Left ventricle myocardium inferior (tissue), 1 donor: ENCODE results near the gene MYO18B. TPM values are rescaled to one million over a fixed set of nuclear protein-coding genes. Genes with fewer than 3 reads are reported as not detected.

Source experiments
- DNase-seq: peaks from one replicate; pipeline ENCODE4 v3.0.0-alpha.2; 2020
- H3K27ac ChIP-seq: fragments of 200-600 bp; replicated peaks from 2 replicates; pipeline ENCODE4 v1.8.0; 2021
- H3K27me3 ChIP-seq: fragments of 200-600 bp; 2 replicates; pipeline ENCODE4 v1.8.0; 2021; ENCODE audit warnings: low read depth
- H3K36me3 ChIP-seq: fragments of 200-600 bp; 2 replicates; pipeline ENCODE4 v1.8.0; 2021
- H3K4me1 ChIP-seq: fragments of 200-600 bp; 2 replicates; pipeline ENCODE4 v1.8.0; 2021
- H3K4me3 ChIP-seq: fragments of 200-600 bp; 2 replicates; pipeline ENCODE4 v1.8.0; 2021; ENCODE audit warnings: mild to moderate bottlenecking, moderate library complexity
- H3K9me3 ChIP-seq: fragments of 200-600 bp; replicated peaks from 2 replicates; pipeline ENCODE4 v1.8.0; 2021
- intact Hi-C: fragments of 100-400 bp; cut with micrococcal nuclease; formaldehyde crosslinking; loops from one replicate; pipeline ENCODE4 v1.11.0; 2022
- total RNA-seq: library from RNA; stranded (reverse); fragmentation: NEBNext Ultra II Directional; extraction: Animal tissue kit (Norgen Biotek cat#: 25700); gene quantifications from one replicate; pipeline ENCODE4 v1.2.1, GENCODE V29; 2021
- TF ChIP-seq, protein P1 (sequence below): fragments of 200-600 bp; IDR thresholded peaks from 2 replicates; pipeline ENCODE4 v1.8.0; 2021; ENCODE audit warnings: antibody characterized with exemption, mild to moderate bottlenecking, borderline replicate concordance
- donor health status: DM: no; HTN: yes; CAD: no; lungs with severe emphysema.

MYO18B gene
- total RNA-seq, 1 donor from 2014 or later = 163 TPM

DNA sequence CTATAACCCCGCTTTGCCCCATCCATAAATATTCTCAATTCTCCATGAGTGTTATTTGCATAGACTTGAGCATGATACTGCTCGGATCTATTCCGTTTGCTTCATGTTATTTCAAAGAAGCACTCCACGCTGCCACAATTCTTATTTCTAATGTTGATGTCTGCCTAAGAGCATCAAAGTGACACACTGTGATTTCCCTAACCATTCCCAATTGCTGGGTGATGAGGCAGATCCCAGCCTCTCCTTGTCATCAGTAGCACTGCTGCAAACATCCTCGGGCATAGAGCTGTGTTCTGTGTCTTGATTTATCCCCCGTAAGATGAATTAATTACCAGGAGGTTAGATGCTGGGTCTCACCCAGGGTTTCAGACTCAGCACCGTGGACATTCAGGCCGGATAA is 249.0 kb downstream of the MYO18B start:
- TF ChIP-seq, protein P1, sequence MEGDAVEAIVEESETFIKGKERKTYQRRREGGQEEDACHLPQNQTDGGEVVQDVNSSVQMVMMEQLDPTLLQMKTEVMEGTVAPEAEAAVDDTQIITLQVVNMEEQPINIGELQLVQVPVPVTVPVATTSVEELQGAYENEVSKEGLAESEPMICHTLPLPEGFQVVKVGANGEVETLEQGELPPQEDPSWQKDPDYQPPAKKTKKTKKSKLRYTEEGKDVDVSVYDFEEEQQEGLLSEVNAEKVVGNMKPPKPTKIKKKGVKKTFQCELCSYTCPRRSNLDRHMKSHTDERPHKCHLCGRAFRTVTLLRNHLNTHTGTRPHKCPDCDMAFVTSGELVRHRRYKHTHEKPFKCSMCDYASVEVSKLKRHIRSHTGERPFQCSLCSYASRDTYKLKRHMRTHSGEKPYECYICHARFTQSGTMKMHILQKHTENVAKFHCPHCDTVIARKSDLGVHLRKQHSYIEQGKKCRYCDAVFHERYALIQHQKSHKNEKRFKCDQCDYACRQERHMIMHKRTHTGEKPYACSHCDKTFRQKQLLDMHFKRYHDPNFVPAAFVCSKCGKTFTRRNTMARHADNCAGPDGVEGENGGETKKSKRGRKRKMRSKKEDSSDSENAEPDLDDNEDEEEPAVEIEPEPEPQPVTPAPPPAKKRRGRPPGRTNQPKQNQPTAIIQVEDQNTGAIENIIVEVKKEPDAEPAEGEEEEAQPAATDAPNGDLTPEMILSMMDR = no peak
- H3K4me1 ChIP-seq = peaks cover 16% of the 10 kb centered on the region
- peaks cover 10% of the 10 kb centered on the region for H3K36me3 ChIP-seq
- H3K27me3 ChIP-seq = no peaks in the 10 kb centered on the region
- no peaks in the 10 kb centered on the region for H3K9me3 ChIP-seq
- no peak overlapping the region for H3K4me3 ChIP-seq
- intact Hi-C loops = no loop called here
- no peak overlapping the region for H3K27ac ChIP-seq
- no peak for DNase-seq

DNA sequence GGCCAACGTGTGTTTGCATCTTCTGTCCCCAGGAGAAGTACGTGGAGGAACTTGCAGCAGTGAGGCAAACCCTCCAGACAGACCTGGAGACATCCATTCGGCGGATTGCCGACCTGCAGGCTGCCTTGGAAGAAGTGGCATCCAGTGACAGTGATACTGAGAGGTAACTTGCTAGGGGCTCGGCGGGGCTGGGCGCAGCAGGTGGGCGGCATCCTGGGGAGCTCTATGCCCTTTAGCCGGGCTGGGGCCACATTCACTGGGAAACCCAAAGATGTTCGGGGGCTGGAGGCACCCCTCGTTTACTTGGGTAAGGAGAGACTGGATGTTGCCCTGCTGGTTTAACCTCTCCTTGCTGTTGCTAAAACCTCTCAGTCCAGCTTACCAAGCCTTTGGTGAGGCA is 250.3 kb downstream of the MYO18B start:
- TF ChIP-seq, protein P1 = no peak
- H3K27me3 ChIP-seq = no peaks in the 10 kb centered on the region
- intact Hi-C loops = no loop called here

DNA sequence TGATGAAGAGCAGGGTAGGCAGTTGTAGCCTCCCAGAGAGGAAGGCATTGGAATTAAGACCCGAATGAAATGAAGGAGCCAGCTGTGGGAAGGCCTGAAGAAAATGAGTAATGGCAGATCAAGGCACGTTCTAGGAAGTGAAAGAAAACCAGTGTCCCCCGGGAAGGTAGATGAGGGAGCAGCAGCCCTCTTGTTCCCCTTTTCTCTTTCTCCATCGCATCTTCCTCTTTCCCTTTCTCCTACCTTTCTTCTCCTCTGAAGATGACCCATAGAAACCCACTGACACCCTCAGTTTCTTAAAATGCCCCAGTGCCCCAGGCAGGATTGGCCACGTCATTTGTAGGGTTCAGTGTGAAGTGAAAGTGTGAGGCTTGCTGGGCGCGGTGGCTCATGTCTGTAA is 254.7 kb downstream of the MYO18B start:
- no peak for DNase-seq
- H3K4me3 ChIP-seq = no peak overlapping the region
- peak overlapping the region; percentile 51 for H3K27ac ChIP-seq
- peaks cover 10% of the 10 kb centered on the region for H3K36me3 ChIP-seq
- peaks cover 4% of the 10 kb centered on the region for H3K27me3 ChIP-seq
- no peaks in the 10 kb centered on the region for H3K9me3 ChIP-seq
- peaks cover 38% of the 10 kb centered on the region for H3K4me1 ChIP-seq
- intact Hi-C loops = no loop called here
- TF ChIP-seq, protein P1 = no peak

More for the DNA sequence above, 250.3 kb downstream of the MYO18B start:
- no peak for DNase-seq
- Histone ChIP-seq H3K4me3 (no peak overlapping the region), H3K4me1 (peaks cover 30% of the 10 kb centered on the region), H3K9me3 (no peaks in the 10 kb centered on the region), H3K27ac (no peak overlapping the region), H3K36me3 (peaks cover 10% of the 10 kb centered on the region)

DNA sequence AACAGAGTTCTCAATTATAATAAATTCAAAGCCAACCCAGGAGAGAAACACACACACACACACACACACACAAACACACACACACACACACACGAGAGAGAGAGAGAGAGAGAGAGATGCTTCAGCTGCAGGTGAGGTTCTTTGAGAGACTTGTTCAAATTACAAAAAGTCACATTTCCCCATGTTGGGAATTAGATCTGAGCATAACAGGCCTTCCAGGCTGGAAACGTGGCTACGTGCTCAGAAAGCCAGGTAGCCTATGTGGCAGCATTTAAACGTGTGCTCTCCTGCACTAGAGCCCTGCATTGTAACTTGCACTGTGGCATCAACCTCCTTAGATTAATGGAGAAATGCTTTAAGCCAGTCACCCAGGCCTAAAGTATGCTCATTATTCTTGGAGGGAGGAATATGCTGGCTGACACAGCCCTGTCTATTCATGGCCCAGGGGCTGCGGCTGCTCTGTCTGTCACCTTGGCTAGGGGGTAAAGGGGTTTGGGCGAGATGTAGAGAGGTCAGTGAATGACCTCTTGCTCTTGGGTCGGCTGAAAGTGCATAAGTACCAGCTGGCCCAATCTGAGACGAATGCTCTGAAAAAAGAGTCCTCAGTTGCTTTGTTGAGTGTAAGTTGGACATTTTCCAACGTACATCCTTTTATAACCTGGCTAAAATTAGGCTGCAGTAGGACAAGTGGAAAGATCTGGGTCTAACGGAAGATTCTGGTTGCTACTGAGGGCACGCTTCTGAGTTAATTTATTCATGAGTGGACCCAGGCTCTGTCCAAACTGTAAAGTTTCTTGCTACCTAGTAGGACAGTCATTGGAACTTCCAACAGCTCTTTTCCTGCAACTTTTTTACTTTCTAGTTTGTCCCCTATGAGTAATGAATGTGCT is 256.1 kb downstream of the MYO18B start:
- no peak for DNase-seq
- TF ChIP-seq, protein P1 = no peak
- intact Hi-C loops = no loop called here
- H3K9me3 ChIP-seq = no peaks in the 10 kb centered on the region
- peaks cover 36% of the 10 kb centered on the region for H3K4me1 ChIP-seq
- H3K36me3 ChIP-seq = peaks cover 8% of the 10 kb centered on the region
- peaks cover 4% of the 10 kb centered on the region for H3K27me3 ChIP-seq
- peak overlapping the region; percentile 82 for H3K27ac ChIP-seq
- no peak overlapping the region for H3K4me3 ChIP-seq

DNA sequence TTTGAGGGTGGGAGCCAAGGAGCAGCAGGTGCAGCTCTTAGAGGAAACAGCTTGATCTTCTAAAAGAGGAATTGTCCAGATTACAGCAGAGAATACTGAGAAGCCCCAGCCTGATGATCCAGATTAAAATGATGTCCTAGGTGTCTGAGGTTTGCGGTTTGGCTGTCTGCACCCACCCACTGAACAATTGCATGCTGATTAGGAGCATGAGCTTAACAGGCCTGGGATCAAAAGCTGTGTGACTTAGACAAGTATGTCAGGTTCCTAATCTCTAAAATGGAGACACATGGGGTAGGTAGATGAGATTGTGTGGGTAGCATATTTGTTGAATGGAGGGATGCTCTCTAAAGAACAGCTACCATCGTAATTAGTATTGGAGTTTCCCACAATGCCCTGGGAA is 260.5 kb downstream of the MYO18B start:
- no peak overlapping the region for H3K4me3 ChIP-seq
- no peak overlapping the region for H3K27ac ChIP-seq
- TF ChIP-seq, protein P1 = no peak
- H3K9me3 ChIP-seq = peaks cover 11% of the 10 kb centered on the region
- DNase-seq = no peak
- peaks cover 20% of the 10 kb centered on the region for H3K36me3 ChIP-seq
- intact Hi-C loops = no loop called here
- peaks cover 4% of the 10 kb centered on the region for H3K27me3 ChIP-seq
- H3K4me1 ChIP-seq = peaks cover 16% of the 10 kb centered on the region
